ENCODE data around the gene ZNF780B.

Gene ZNF780B

DNA sequence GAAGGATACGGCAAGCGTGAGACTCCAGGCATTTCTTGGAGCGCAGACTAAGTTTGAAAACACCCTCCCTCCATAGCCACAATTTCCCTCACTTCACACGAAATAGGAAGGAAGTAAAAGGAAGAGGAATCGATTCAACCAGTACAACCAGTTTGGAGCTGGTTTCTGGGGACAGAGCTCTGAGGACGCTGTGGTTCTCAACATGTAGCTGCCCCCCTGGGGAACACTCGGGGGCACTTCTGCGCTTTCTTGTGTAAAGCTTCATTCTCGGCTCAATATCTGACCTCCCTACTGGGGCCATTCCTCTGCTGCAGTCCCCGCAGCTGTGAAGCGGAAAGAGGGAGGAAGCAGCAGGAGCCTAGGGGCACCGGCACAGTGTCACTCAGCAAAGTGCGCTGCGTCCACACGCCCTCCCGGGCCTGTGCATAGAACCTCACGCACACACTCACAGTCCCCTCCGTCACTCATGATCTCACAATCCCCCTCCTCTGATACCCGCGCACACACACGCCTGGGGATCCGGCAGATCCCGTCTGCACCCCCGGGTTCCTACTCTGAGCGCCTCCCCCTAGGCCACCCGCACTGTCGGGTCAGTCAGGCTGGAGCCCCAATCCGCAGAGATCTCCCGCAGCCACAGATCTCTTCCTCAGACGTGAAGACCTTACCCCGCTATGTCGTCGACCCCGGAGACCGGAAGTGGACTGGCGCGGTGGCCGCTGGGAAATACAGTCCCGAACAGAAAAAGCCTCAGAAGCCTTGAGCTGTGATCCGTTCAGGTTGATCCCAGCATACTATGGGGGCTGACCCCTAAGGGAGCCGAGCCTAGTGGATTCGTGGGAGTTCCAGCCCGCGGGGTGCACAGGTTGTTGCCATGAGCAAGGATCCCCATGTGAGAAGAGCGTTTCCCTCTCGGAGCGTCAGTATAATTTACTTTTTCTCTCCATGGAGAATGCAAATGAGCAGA is 34.5 kb upstream of the ZNF780B start, which contains the start of gene ZNF780A:
Gene ZNF780A (minus strand): TSS at position 703 of the 964 bp plus-strand sequence. CDS start 6,190 bp downstream, outside the sequence.
- peak within 1 kb of the TSS; percentile 56 for H3K27ac ChIP-seq
- no peak for TF ChIP-seq ZFX (IDR thresholded peaks at IDR 0.05; ENCODE audit: borderline replicate concordance)
- TF ChIP-seq, protein P1, sequence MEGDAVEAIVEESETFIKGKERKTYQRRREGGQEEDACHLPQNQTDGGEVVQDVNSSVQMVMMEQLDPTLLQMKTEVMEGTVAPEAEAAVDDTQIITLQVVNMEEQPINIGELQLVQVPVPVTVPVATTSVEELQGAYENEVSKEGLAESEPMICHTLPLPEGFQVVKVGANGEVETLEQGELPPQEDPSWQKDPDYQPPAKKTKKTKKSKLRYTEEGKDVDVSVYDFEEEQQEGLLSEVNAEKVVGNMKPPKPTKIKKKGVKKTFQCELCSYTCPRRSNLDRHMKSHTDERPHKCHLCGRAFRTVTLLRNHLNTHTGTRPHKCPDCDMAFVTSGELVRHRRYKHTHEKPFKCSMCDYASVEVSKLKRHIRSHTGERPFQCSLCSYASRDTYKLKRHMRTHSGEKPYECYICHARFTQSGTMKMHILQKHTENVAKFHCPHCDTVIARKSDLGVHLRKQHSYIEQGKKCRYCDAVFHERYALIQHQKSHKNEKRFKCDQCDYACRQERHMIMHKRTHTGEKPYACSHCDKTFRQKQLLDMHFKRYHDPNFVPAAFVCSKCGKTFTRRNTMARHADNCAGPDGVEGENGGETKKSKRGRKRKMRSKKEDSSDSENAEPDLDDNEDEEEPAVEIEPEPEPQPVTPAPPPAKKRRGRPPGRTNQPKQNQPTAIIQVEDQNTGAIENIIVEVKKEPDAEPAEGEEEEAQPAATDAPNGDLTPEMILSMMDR (IDR thresholded peaks at IDR 0.05): no peak

DNA sequence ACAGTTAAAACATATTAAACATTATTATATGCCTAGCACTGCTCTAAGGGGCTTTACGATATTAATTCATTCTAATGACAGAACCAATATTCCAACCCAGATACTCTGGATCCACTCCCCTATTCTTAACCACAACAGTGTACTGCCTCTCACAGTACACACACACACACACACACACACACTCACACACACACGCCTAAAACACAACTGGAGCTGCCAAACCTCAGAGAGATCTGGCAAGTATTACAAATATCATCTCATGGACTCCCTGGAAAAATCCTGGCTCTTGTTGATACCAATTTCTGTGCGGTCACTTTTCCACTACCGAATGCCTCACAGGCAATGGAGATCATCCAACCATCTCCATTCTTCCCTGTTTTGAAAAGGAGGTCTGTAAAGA is 33.4 kb upstream of the ZNF780B start:
- no peak for TF ChIP-seq ZFX (IDR thresholded peaks at IDR 0.05; ENCODE audit: borderline replicate concordance)
- TF ChIP-seq, protein P1 (IDR thresholded peaks at IDR 0.05): no peak
- no peak overlapping the region for H3K27ac ChIP-seq

DNA sequence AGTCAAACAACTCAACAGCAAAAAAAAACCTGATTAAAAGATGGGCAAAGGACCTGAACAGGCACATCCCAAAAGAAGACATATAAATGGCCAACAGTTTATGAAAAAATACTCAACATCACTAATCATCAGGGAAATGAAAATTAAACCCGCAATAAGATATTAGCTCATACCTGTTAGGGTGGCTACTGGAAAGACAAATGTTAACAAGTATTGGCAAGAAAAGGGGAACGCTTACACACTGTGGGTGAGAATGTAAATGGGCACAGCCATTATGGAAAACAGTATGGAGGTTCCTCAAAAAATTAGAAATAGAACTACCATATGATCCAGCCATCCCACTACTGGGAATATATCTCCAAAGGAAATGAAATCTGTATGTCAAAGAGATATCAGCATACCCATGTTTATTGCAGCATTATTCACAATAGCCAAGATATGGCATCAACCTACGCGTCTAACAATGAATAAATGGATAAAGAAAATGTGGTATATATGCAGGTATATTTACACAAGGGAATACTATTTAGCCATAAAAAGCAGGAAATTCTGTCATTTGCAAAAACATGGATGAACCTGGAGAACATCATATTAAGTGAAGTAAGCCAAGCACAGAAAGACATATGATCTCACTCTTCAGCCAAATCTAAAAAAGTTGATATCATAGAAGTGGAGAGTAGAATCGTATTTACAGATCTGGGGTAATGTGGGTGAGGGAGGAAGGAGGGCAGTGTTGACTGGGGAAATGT is 32.4 kb upstream of the ZNF780B start:
- TF ChIP-seq, protein P1 (IDR thresholded peaks at IDR 0.05): no peak
- no peak for TF ChIP-seq ZFX (IDR thresholded peaks at IDR 0.05; ENCODE audit: borderline replicate concordance)
- H3K27ac ChIP-seq: no peak overlapping the region

DNA sequence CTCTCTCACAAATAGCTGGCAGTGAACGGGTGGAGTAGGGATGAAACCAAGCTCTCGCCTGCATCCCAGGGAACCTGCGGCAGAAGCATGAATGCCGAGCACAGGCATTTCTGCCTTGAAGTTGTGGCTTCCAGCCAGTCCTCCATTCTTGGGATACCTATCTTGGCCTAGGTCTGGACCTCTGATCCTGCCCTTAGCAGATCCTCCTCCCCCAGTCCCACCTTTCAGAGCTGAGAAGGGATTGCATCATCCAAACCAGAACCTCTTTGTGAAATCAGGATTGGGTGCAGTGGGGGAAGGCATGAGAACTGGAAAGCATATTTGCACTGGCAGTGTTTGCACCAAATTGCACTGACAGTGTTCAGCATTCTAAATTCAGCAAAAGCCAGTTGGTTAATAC is 28.9 kb upstream of the ZNF780B start:
- no peak overlapping the region for H3K27ac ChIP-seq

DNA sequence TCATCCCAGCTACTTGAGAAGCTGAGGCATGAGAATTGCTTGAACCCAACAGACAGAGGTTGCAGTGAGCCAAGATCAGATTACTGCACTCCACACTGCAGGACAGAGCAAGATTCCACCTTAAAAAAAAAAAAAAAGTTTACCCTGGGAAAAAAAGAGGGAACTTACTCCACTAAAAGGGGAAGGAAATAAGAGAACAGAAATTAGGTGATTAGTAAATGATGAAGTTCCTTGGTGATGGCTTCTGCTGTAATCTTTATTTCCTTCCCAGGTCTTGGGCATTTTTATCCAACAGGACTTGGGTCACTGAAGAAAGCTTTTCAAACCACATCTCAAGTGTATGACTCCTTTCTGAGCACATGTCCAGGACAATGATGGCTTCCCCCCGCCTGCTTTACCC is 25.4 kb upstream of the ZNF780B start:
- H3K27ac ChIP-seq: no peak overlapping the region
- no peak for TF ChIP-seq ZFX (IDR thresholded peaks at IDR 0.05; ENCODE audit: borderline replicate concordance)
- TF ChIP-seq, protein P1 (IDR thresholded peaks at IDR 0.05): no peak

More for the DNA sequence above, 28.9 kb upstream of the ZNF780B start:
- TF ChIP-seq, protein P1 (IDR thresholded peaks at IDR 0.05): no peak
- TF ChIP-seq ZFX (IDR thresholded peaks at IDR 0.05; ENCODE audit: borderline replicate concordance): no peak

DNA sequence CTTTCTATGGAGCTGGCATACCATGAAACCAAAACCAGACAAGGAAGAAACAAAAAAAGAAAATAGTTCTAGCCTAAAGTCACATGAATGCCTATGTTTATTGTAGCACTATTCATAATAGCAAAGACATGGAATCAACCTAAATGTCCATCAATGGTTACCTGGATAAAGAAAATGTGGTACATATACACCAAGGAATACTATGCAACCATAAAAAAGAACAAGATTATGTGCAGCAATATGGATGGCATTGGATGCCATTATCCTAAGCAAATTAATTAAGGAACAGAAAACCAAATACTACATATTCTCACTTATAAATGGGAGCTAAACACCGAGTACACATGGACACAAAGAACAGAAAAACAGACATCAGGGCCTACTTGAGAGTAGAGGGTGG is 24.3 kb upstream of the ZNF780B start:
- TF ChIP-seq ZFX (IDR thresholded peaks at IDR 0.05; ENCODE audit: borderline replicate concordance): no peak
- TF ChIP-seq, protein P1 (IDR thresholded peaks at IDR 0.05): no peak
- H3K27ac ChIP-seq: no peak overlapping the region

Measured in 22Rv1 (cell line).